A673 (cell line): ENCODE results near the gene PLXNA1. TPM values are rescaled to one million over a fixed set of nuclear protein-coding genes. Genes with fewer than 3 reads are reported as not detected.

Experiments
- BruUV-seq: library from RNA; stranded (reverse); fragments of 400-500 nt; replicated peaks from 2 replicates; lab custom pipeline; 2021; lab: Mats Ljungman, UMichigan
- CTCF ChIA-PET: fragments of 300-600 bp; sonication (Branson Sonifier 250); formaldehyde crosslinking; loops from one replicate; lab custom pipeline; 2022; ENCODE audit warnings: antibody characterized with exemption; lab: Charles Lee
- POLR2A ChIA-PET: fragments of 300-600 bp; sonication (Branson Sonifier 250); formaldehyde crosslinking; loops from one replicate; lab custom pipeline; 2022; ENCODE audit warnings: antibody characterized with exemption; ENCODE audit not compliant: low non-redundant PET; lab: Charles Lee
- DNase-seq: peaks from one replicate; pipeline ENCODE4 v3.0.0-alpha.2; 2015; ENCODE audit warnings: low spot score
- H3K27ac ChIP-seq: fragments of 200-600 bp; sonication (generic); 2 replicates; pipeline ENCODE4 v1.5.1; 2016; ENCODE audit warnings: mixed run types, low read depth, mild to moderate bottlenecking, mixed read lengths, antibody characterized with exemption, low read length; ENCODE audit not compliant: poor library complexity, severe bottlenecking
- H3K27me3 ChIP-seq: fragments of 200-600 bp; sonication (generic); replicated peaks from 2 replicates; pipeline ENCODE4 v1.6.1; 2017; ENCODE audit warnings: mixed run types, low read depth, mild to moderate bottlenecking, mixed read lengths, antibody characterized with exemption, low read length; ENCODE audit not compliant: insufficient read depth, poor library complexity
- H3K36me3 ChIP-seq: fragments of 200-600 bp; sonication (generic); 2 replicates; pipeline ENCODE4 v1.6.1; 2016; ENCODE audit warnings: mixed run types, mild to moderate bottlenecking, mixed read lengths, antibody characterized with exemption, low read length; ENCODE audit not compliant: insufficient read depth, poor library complexity, severe bottlenecking
- H3K4me1 ChIP-seq: fragments of 200-600 bp; sonication (generic); 2 replicates; pipeline ENCODE4 v1.6.1; 2017; ENCODE audit warnings: mixed run types, mild to moderate bottlenecking, mixed read lengths, antibody characterized with exemption, low read length; ENCODE audit not compliant: insufficient read depth, poor library complexity, severe bottlenecking
- H3K4me3 ChIP-seq: fragments of 200-600 bp; sonication (generic); 2 replicates; pipeline ENCODE4 v1.5.1; 2016; ENCODE audit warnings: low read depth, mixed run types, mild to moderate bottlenecking, mixed read lengths, low read length; ENCODE audit not compliant: poor library complexity, severe bottlenecking
- H3K9me3 ChIP-seq: fragments of 200-600 bp; sonication (generic); 2 replicates; pipeline ENCODE4 v1.6.1; 2016; ENCODE audit warnings: mixed run types, low read depth, mild to moderate bottlenecking, mixed read lengths, antibody characterized with exemption, low read length; ENCODE audit not compliant: poor library complexity, severe bottlenecking
- CTCF ChIP-seq: fragments of 300-800, 200-600 bp; sonication (generic); conservative IDR thresholded peaks from 2 replicates; pipeline ENCODE4 v1.5.1; 2017; ENCODE audit warnings: low read depth, mild to moderate bottlenecking, antibody characterized with exemption, low read length, moderate library complexity, mixed read lengths
- EZH2 ChIP-seq: fragments of 200-600 bp; sonication (generic); IDR thresholded peaks from 2 replicates; pipeline ENCODE4 v1.6.1; 2017; ENCODE audit warnings: borderline replicate concordance, low read depth, mild to moderate bottlenecking, mixed read lengths, antibody characterized with exemption, low read length; ENCODE audit not compliant: poor library complexity, severe bottlenecking
- intact Hi-C: fragments of 100-400 bp; cut with micrococcal nuclease; formaldehyde crosslinking; loops from one replicate; pipeline ENCODE4 v1.10.0; 2022; ENCODE audit not compliant: unreplicated experiment
- total RNA-seq: library from RNA; stranded (reverse); gene quantifications from 2 replicates; pipeline ENCODE4 v1.2.3, GENCODE V29; 2021

The PLXNA1 gene
- total RNA-seq, 1 experiment from 2014 or later, result 33.6 TPM

- no peaks in the 10 kb centered on the region for H3K36me3 ChIP-seq
- H3K27me3 ChIP-seq, result no peaks in the 10 kb centered on the region
- CTCF ChIA-PET, result no interaction called here
- intact Hi-C loops, result no loop called here
- no peaks in the 10 kb centered on the region for H3K4me1 ChIP-seq
- no peak for TF ChIP-seq EZH2
- TF ChIP-seq CTCF, result no peak
- BruUV-seq, result no TSS peak
- H3K27ac ChIP-seq, result no peak overlapping the region
- no peak for DNase-seq
- no peaks in the 10 kb centered on the region for H3K9me3 ChIP-seq
- POLR2A ChIA-PET, result no interaction called here
- no peak overlapping the region for H3K4me3 ChIP-seq
These were observed 35.5 kb upstream of the PLXNA1 start for GRCh38 chr3:126947429-126947828.

GRCh38 chr3:126948980-126949535, 33.9 kb upstream of the PLXNA1 start:
- no peak for DNase-seq
- ChIA-PET POLR2A (no interaction called here), CTCF (no interaction called here)
- BruUV-seq, result no TSS peak
- Histone ChIP-seq H3K36me3 (no peaks in the 10 kb centered on the region), H3K9me3 (no peaks in the 10 kb centered on the region), H3K4me3 (no peak overlapping the region), H3K4me1 (no peaks in the 10 kb centered on the region), H3K27me3 (no peaks in the 10 kb centered on the region), H3K27ac (no peak overlapping the region)
- intact Hi-C loops, result no loop called here
- TF ChIP-seq EZH2, result no peak
- no peak for TF ChIP-seq CTCF

- no peaks in the 10 kb centered on the region for H3K27me3 ChIP-seq
- no peak for DNase-seq
- no peaks in the 10 kb centered on the region for H3K4me1 ChIP-seq
- no peaks in the 10 kb centered on the region for H3K36me3 ChIP-seq
- intact Hi-C loops, result no loop called here
- CTCF ChIA-PET, result no interaction called here
- no peak overlapping the region for H3K4me3 ChIP-seq
- no peak overlapping the region for H3K27ac ChIP-seq
- H3K9me3 ChIP-seq, result no peaks in the 10 kb centered on the region
- no TSS peak for BruUV-seq
- no peak for TF ChIP-seq EZH2
- TF ChIP-seq CTCF, result no peak
- POLR2A ChIA-PET, result no interaction called here
These were observed 31.4 kb upstream of the PLXNA1 start for GRCh38 chr3:126951561-126951960.
